Measurements from ENCODE around the gene COL18A1.

Gene COL18A1

DNA sequence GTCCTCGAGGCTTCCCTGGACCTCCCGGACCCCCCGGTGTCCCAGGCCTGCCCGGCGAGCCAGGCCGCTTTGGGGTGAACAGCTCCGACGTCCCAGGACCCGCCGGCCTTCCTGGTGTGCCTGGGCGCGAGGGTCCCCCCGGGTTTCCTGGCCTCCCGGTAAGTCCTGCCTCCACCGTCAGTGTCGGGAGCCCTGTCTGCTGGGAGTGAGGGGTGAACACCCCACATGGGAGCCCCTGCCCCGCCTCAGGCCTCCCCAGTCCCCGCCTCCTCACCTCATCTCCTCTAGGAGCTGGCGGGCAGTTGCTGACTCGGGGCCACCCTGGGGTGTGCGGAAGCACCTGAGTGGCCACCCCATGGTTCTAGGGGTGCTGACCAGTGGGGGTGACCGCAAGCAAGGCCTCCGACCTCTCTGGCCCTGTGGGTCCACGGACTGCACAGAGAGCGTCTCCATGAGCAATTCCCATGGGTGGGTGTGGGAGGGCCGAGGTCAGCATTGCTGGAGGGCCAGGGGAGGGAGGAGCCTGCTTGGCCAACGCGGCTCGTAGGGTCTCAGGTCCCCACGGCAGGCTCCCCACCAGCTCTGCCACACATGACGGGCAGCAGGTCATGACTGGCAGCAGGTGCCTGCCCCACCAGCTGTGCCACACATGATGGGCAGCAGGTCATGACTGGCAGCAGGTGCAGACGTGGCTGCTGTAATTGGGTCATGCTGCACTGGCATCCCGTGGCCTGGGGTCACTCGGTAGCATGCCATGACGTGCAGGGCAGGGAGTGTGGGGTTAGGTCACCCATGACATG, 75.9 kb downstream of the COL18A1 start:
- no peak for DNase-seq (ENCODE audit: low read depth)

DNA sequence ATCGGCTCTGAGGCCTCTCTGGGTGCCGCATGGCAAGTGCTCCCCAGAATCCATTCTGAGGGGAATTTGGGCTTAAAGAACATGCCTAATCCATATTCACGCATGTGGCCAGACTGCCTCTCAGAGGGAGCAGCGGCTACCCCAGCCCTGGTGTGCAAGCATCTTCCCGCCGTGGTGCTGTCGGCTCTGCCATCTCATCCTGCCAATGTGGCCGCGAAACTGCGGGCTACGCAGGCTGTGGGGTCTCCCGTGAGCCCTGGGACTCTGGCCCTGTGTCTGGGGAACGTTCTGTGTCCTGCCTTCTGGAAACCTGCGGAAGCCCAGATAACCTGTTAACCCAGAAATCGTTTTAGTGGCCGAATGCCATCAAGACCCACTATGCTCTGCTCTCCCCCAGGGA, 76.6 kb downstream of the COL18A1 start:
- no peak for DNase-seq (ENCODE audit: low read depth)

DNA sequence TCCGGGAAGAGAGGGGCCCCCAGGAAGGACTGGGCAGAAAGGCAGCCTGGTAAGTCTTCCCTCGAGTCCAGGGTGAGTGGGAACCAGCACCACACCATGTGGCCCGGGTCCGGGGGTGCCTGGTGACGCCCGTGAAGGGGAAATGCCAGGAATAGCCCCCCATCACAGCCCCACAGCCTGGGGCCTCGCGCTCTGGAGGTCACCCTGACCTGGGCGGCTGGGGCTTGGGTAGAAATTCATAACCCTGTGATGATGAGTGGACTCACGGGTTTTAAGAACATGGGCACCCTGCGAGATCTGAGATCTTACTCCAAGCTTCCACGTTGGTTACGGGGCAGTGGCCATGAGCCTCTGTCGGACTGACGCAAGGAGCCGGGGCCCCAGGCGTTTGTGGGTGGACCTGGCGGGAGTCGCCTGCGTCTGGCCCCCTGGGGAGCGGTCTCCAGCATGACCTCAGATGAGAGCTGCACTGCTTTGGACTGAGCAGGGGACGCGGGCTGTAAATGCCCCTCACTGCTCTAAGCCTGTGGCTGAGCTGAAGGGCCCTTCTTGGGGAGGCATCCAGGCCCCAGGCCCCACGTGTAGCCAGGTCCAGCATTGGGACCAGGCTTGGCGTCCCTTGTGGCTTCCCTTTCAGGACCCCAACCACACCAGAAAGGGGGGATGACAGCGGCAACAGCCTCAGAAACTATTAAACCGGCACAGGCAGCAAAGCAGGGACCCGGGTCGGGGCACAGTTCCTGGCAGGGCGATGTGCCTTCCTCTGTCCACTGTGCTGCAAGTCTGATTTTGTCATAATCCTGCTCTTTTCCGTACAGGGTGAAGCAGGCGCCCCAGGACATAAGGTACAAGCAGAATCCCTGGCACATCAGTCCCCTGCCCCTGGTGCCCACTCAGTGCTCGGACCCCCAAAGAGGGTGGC, 77.3 kb downstream of the COL18A1 start:
- DNase-seq (ENCODE audit: low read depth), result no peak

DNA sequence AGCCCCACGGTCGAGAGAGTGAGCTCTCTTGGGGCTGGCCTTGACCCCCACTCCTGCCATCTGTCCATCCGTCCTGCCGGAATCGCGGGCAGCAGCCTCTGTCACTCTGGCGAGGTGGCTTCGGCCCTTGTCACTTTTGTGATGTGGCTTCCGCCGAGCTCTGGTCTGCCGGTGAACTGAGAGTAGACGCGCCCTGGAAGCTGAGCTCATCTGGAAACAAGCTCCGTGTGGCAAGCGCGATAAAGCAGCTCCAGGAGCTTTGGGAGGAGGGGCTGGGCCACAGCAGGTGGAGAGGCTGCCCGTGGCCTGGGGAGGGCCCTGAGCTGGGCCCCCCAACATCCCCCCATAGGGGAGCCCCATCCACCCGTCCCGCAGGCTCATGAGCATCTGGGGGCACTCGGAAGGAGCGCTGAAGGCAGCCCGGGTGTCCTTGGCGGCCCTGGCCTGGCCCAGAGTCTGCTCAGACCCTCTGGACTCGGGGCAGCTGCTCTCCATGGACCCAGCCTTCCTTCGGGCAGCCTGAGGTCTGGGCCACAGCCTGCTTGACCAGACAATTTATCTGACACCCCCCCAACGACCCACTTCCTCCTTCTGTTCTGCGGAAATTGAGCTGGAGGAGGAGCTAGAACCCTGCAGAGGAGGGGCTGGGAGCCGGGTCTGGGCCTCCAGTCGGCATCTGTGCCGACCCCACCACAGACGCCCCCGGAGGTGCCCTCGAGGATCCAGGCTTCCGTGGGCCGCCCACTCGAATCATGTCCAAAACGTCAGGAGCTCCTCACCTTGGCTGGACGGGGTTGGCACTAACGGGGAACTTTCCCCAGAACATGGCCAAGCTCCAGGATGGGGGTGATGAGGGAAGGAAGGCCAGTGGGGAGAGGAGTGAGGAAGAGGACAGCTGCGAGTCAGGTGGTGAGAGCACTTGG, 78.2 kb downstream of the COL18A1 start:
- DNase-seq (ENCODE audit: low read depth), result no peak

DNA sequence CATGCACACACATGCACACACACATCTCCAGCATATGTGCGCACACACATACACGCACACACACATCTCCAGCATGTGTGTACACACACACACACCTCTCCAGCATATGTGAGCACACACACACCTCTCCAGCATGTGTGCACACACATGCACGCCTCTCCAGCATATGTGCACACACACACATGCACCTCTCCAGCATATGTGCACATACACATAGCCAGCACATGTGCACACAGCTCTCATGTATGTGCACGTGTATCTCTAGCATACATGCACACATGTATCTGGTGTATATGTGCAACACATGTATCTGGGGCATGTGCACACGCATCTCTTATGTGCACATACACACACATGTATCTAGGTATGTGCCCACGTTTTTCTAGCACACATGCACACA, 79.4 kb downstream of the COL18A1 start:
- no peak for DNase-seq (ENCODE audit: low read depth)

DNA sequence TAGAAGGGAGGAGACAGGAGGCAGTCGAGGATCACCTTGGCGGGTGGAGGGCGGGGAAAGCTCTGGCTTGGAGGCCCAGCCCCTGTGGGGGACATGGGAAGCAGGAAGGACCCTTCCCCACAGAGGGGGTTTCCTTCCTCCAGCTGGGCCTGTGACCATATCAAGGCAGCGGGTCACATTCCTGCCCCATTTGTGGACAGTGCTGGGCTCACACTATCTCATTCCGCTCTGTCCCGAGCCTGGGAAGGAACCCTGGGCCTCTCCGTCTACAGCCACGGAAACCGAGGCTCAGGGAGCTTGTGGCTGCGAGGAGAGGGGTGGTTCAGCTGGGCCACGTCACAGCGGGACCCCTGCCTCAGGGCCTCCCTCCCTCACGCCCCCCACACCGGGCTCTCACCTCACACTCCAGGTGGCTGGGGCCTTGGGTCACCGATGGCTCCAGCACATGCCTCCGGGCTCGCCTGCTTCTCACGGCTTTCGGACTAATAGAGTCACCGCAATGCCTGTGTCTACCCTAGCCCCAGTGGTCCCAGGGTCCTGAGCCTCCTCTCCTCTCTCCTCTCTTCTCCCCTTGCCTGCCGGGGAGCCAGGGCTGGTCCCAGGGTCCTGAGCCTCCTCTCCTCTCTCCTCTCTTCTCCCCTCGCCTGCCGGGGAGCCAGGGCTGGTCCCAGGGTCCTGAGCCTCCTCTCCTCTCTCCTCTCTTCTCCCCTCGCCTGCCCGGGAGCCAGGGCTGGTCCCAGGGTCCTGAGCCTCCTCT, 80.9 kb downstream of the COL18A1 start:
- DNase-seq (ENCODE audit: low read depth), result no peak

DNA sequence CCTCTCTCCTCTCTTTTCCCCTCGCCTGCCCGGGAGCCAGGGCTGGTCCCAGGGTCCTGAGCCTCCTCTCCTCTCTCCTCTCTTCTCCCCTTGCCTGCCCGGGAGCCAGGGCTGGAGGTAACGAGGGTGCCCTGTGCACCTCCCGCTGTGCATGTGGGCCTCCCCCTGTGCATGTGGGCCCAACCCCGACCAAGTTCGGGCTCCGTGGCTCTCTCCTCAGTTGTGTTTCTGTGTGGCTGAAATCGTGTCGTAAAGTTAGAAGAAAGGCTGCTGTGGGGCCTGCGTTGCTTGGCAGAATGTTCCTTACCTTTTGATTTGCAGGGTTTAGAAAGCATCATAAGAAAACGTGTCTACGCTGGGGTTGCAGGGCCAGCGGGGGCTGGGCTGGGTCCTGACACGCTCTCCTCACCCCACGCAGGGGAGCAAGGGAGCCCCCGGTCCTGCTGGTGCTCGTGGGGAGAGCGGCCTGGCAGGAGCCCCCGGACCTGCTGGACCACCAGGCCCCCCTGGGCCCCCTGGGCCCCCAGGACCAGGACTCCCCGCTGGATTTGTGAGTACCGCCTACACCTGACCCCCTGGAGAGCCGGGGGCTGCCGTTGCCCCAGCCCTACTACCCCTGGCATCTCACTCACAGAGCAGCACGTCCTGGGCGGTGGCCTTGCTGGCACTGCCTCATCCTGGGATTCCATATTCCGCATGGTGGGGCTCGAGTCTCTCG, 81.6 kb downstream of the COL18A1 start:
- no peak for DNase-seq (ENCODE audit: low read depth)

DNA sequence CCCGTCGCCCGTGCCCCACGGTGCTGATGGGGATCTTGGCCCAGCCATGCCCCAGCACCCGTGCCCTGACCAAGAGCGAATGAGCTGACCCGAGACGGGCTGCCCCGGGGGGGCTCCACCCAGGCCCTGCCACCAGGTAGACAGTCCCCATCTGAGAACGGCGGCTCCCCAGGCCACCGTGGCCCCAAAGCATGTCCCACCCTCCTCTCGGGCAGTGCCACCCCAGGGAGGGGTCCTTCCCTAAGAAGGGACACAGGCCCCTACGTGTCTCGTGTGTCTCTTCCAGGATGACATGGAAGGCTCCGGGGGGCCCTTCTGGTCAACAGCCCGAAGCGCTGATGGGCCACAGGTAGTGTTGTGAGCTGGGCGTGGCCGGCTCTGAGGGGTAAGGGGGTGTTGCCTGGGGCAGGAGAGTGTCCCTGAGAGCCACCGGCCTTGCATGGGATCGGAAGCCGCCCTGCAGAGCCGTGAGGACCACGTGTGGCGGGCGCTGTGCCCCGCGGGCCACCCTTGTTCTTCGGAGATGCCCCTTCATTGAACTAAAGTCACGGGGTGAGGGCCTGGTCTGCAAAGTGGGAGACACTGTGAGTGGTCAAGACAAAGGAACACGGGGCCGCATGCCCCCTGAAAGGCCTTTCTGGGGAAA, 82.3 kb downstream of the COL18A1 start:
- no peak for DNase-seq (ENCODE audit: low read depth)

DNA sequence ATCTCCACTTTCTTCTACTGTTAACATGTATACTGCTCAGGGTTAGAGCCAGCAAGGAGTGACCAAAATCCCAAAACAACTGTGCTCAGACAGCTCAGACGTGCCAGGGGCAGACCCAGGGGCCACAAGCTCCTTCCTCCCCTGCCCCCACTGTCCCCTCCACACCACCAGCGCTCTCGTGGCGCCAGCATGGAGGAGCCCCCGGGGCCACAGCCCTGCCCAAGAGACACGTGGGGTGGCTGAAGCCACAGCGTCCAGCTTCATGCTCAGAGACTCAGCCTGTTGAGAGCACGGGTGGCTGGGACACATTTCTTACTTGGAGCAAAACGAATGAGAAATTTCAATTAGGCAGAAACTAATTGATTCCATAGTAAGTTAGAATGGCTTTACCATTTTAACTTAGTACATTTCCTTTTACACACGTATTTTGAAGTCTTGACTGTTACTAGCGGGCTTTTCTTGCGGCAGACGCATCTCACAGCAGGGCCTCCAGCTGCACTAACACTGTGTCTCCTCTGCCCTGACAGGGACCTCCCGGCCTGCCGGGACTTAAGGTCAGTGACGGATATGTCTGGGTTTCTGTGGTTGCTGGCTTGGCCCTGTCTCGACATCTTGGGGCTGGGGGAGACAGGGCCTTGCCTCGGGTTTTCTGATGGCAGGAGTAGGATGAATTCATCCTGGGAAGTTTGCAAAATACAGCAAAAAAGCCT, 83.1 kb downstream of the COL18A1 start:
- no peak for DNase-seq (ENCODE audit: low read depth)

DNA sequence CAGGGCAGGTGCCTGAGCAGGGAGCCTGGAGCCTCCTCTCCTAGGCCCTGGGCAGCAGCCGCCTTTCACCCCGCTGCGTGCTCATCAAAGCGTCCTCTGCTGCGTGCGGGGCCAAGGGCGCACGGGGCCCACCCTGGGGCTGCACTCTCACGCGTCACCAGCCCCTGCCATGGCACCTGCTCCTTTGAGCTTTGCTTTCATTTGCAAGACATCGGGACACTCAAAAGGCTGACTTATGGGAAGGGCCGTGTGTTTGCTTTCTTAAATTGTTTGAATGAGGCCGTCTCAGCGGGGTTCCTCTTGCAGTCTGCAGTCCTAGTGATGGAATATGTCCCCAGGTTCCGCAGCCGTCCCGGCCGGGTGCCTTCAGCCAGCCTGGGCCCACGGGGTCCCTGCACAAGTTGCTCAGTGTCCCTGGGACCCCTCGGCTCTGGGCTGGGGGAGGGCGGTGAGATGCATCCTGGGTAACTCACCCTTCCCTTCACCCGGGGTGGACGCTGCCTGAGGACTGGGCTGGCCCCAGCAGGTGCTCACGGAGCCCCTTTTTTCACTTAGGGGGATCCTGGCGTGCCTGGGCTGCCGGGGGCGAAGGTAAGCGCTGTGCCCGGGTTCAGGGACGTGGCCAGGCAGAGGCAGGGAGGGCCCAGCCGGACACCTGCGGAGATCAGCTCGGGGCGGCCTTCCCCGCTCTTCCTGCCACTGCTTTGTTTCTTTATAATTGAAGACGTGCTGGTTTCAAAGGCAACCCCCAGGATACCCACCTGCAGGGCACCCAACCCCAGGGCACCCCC, 84.2 kb downstream of the COL18A1 start:
- DNase-seq (ENCODE audit: low read depth), result no peak

DNA sequence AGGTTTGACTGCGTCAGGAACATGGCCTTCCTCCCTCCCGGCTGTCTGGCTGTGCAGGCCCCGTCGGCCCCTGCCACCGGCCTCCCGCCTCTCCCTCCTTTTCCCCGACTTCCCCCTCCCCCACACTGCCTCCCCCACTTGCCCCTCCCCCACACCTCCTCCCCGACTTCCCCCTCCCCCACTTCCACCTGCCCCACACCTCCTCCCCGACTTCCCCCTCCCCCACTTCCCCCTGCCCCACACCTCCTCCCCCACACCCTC, 84.7 kb downstream of the COL18A1 start:
- no peak for DNase-seq (ENCODE audit: low read depth)

DNA sequence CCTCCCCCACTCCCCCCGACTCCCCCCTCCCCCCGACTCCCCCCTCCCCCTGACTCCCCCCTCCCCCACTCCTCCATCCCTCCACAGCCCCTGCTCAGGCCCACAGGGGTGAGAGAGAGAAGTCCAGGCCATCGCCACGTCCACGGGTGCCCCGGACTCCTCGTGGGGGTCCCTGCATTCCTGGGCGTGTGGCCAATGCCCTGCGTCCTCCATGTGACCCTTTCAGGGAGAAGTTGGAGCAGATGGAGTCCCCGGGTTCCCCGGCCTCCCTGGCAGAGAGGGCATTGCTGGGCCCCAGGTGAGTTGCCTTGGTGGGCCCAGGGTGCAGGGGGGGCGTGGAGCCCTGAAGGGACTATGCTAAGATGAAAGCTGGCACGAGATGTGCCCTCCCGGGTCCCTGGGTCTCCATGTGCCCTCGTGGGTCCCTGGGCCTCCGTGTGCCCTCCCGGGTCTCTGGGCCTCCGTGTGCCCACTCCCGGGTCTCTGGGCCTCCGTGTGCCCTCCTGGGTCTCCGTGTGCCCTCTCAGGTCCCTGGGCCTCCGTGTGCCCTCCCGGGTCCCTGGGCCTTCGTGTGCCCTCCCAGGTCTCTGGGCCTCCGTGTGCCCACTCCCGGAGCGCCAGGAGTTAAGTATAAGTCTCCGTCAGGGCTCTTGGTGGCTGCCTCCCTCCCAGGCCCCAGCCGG, 85.2 kb downstream of the COL18A1 start:
- no peak for DNase-seq (ENCODE audit: low read depth)

DNA sequence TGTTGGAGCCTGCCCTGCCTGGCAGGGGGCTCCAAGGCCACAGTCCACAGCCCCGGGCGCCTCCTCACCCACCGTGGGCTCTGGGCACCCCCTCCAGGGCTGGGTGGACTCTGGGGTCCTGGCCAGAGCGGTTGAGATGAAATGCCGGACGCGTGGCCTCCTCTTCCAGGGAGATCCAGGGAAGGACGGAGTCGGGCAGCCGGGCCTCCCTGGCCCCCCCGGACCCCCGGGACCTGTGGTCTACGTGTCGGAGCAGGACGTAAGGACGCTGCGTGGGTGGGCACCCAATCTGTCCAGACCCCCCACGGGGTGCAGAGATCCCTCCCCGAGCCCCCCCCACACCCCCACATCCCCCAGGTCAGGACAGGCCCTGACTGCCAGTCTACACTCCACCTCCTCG, 86.1 kb downstream of the COL18A1 start:
- no peak for DNase-seq (ENCODE audit: low read depth)

DNA sequence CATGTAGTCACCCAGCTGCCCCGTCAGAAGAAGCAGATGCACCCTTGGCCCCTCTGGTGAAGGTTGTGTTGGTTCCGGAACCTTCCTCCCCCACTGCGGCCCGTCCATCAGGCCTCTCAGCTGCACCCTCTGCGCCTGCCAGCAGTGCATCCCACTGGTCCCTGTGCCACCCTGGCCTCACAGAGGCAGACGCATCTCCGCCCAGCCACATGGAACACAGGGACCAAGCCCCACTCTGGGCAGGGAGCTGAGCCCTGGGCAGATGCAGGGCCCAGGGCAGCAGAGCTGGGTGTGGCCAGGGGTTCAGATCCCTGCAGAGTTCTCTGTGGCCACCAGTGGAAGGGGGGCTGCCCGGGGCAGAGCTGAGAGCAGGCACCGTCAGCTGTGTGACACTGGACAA, 86.7 kb downstream of the COL18A1 start:
- DNase-seq (ENCODE audit: low read depth), result no peak

DNA sequence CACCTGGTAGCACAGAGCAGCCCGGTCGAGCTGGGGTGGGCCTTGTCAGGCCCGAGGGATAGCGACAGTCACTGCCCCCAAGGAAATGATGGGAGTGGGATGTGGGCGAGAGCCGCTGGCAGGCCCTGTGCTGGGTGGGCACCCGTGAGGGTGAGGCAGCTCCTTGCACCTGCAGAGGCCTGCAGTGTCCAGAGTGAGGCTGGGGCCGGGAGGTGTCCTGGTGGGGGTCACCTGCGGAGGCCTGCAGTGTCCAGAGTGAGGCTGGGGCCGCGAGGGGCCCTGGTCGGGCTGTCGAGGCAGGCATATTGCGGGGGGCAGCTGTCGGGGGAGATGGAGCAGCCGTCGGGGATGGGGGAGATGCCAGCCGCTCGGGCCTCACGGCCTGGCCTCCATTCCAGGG, 87.8 kb downstream of the COL18A1 start:
- no peak for DNase-seq (ENCODE audit: low read depth)

DNA sequence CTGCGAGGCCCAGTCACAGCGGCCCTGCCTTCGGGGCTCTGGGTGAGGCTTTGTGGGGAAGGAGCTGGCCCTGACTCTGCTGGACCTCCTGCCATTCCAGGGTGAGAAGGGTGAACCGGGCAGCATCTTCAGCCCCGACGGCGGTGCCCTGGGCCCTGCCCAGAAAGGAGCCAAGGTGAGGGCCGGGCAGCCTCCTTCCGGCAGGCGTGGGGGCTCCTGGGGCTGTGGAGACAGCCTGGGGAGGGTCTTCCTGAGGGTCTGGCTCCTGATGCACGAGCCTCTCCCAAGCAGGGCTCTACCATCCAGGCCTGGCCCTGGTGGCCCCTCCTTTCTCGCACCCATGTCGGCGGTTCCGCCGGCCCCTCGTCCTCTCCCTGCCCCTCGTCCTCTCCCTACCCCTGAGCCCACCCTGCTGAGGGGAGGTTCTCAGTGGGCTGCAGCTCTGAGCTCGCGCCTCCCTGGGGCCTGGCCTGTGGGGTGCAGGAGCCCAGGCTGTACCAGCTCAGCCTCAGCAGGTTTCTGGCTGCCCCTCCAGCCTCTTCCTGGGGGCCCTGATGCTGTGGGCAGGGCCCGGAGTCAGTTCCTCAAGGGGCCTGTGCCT, 88.5 kb downstream of the COL18A1 start:
- DNase-seq (ENCODE audit: low read depth), result no peak

DNA sequence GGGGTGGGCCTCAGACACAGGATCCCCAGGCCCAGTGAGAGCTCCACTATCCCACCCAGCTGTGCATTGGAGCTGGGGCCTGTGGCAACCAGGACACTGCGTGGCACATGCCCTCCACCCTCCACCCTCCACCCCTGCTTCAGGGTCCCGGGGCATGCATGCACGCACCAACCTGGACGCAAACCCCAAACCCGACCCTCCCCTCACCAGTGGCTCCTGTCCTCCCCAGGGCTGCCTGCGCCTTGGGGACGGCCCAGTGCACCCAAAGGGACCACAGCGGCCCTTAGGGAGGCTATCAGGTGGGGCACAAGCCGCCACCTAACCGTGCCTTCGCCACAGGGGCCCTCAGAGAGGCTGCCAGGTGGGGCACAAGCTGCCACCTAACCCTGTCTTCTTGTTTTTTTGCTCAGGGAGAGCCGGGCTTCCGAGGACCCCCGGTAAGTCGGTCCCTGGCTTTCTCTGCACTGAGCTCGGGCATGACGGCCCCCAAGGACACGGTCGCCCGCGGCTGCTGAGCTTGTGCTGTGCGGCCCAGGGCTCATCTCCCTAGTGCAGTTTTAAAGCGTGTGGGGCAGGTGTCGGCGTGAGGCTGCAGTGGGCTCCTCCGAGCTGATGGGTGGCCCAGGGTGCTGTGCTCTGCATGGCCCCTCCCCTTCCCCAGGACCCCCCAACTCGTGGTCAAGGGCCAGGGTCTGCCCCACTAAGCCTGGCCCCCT, 89.3 kb downstream of the COL18A1 start:
- DNase-seq (ENCODE audit: low read depth), result no peak
